ENCODE measurements around the gene DCUN1D5. TPM values are rescaled to one million over a fixed set of nuclear protein-coding genes. Genes with fewer than 3 reads are reported as not detected.

Gene DCUN1D5
- polyA plus RNA-seq, 1 donor (not counting 4 experiments of a cell fraction or from before 2014, with no cell fraction given) = 95.6 TPM

GRCh38 chr11:103114836-103115235 is 22.9 kb upstream of the DCUN1D5 start:
- H3K9ac ChIP-seq (ENCODE audit: control insufficient read depth, extremely low read depth, insufficient read depth, low read length) = no peak overlapping the region
- TF ChIP-seq CTCF (optimal IDR thresholded peaks at IDR 0.05 in 1 of 3, IDR thresholded peaks at IDR 0.05 in 1 of 3, conservative IDR thresholded peaks at IDR 0.05 in 1 of 3; ENCODE audit: extremely low read depth in 1 of 3, insufficient read depth in 2 of 3, low read length in 3 of 3) (no peak), EZH2 (IDR thresholded peaks at IDR 0.05; ENCODE audit: low read length) (no peak)
- no peak overlapping the region for H3K4me3 ChIP-seq (ENCODE audit: control insufficient read depth in 2 of 3, extremely low read depth in 1 of 3, insufficient read depth in 2 of 3, low read depth in 1 of 3, low read length in 3 of 3)
- no peaks in the 10 kb centered on the region for H3K9me3 ChIP-seq (ENCODE audit: control insufficient read depth, low read depth, low read length)
- H3K4me2 ChIP-seq (ENCODE audit: control insufficient read depth, extremely low read depth, insufficient read depth, low read depth, low read length) = no peak overlapping the region
- H3K36me3 ChIP-seq (ENCODE audit: control insufficient read depth in 2 of 2, extremely low read depth in 1 of 2, insufficient read depth in 2 of 2, low read length in 2 of 2) = peaks cover 0 to 4% of the 10 kb centered on the region in 2 experiments
- H3K4me1 ChIP-seq (ENCODE audit: control insufficient read depth, extremely low read depth, insufficient read depth, low read length) = peaks cover 13% of the 10 kb centered on the region
- no peaks in the 10 kb centered on the region for H3K27me3 ChIP-seq (ENCODE audit: control insufficient read depth, extremely low read depth, insufficient read depth, low read length)
- H2AFZ ChIP-seq (ENCODE audit: control insufficient read depth, low read length) = no peak overlapping the region
- no peak for DNase-seq (ENCODE audit: low read depth, low spot score)
- H3K9me1 ChIP-seq (ENCODE audit: control insufficient read depth, extremely low read depth, insufficient read depth, low read length) = no peaks in the 10 kb centered on the region
- peaks cover 18% of the 10 kb centered on the region for H3K79me2 ChIP-seq (ENCODE audit: control insufficient read depth, insufficient read depth, low read length)
- no peak overlapping the region for H3K27ac ChIP-seq (ENCODE audit: control insufficient read depth, insufficient read depth, low read length)
- dilution Hi-C loops (cut with MboI; ENCODE audit: extremely low pct_ligation_motif_present, low sequenced_read_pairs) = no loop called here
- no peak for FAIRE-seq
- H4K20me1 ChIP-seq (ENCODE audit: control insufficient read depth, extremely low read depth, insufficient read depth, low read length) = no peaks in the 10 kb centered on the region

- H3K9me3 ChIP-seq (ENCODE audit: control insufficient read depth, low read depth, low read length) = no peaks in the 10 kb centered on the region
- H3K36me3 ChIP-seq (ENCODE audit: control insufficient read depth in 2 of 2, extremely low read depth in 1 of 2, insufficient read depth in 2 of 2, low read length in 2 of 2) = peaks cover 0 to 4% of the 10 kb centered on the region in 2 experiments
- dilution Hi-C loops (cut with MboI; ENCODE audit: extremely low pct_ligation_motif_present, low sequenced_read_pairs) = no loop called here
- no peak overlapping the region for H2AFZ ChIP-seq (ENCODE audit: control insufficient read depth, low read length)
- no peak for FAIRE-seq
- peak overlapping the region; percentile 57 for H3K4me2 ChIP-seq (ENCODE audit: control insufficient read depth, extremely low read depth, insufficient read depth, low read depth, low read length)
- no peaks in the 10 kb centered on the region for H4K20me1 ChIP-seq (ENCODE audit: control insufficient read depth, extremely low read depth, insufficient read depth, low read length)
- DNase-seq (ENCODE audit: low read depth, low spot score) = no peak
- no peak overlapping the region for H3K9ac ChIP-seq (ENCODE audit: control insufficient read depth, extremely low read depth, insufficient read depth, low read length)
- TF ChIP-seq CTCF (optimal IDR thresholded peaks at IDR 0.05 in 1 of 3, IDR thresholded peaks at IDR 0.05 in 1 of 3, conservative IDR thresholded peaks at IDR 0.05 in 1 of 3; ENCODE audit: extremely low read depth in 1 of 3, insufficient read depth in 2 of 3, low read length in 3 of 3) (no peak), EZH2 (IDR thresholded peaks at IDR 0.05; ENCODE audit: low read length) (no peak)
- H3K27me3 ChIP-seq (ENCODE audit: control insufficient read depth, extremely low read depth, insufficient read depth, low read length) = no peaks in the 10 kb centered on the region
- H3K9me1 ChIP-seq (ENCODE audit: control insufficient read depth, extremely low read depth, insufficient read depth, low read length) = no peaks in the 10 kb centered on the region
- peaks cover 19% of the 10 kb centered on the region for H3K4me1 ChIP-seq (ENCODE audit: control insufficient read depth, extremely low read depth, insufficient read depth, low read length)
- no peak overlapping the region for H3K4me3 ChIP-seq (ENCODE audit: control insufficient read depth in 2 of 3, extremely low read depth in 1 of 3, insufficient read depth in 2 of 3, low read depth in 1 of 3, low read length in 3 of 3)
- H3K27ac ChIP-seq (ENCODE audit: control insufficient read depth, insufficient read depth, low read length) = no peak overlapping the region
- H3K79me2 ChIP-seq (ENCODE audit: control insufficient read depth, insufficient read depth, low read length) = peaks cover 21% of the 10 kb centered on the region
Measured at GRCh38 chr11:103112364-103112763, 20.4 kb upstream of the DCUN1D5 start.

All from keratinocyte (primary cell).